Stimulated activated memory B cell treated with anti-CD40 and anti-IgM and Interleukin-4, amounts not matched to agents 10 μg/mL and 1 μg/mL and 100 μg/mL, for 72 hours (primary cell): Measurements from ENCODE around the gene ABCC3.
A peak's percentile ranks its signal among the peaks of the same experiment; 100 is the strongest.

ENCODE experiments used
- ATAC-seq: fragments of 150-1000 bp; cut with Tn5 transposase; 2 replicates; pipeline ENCODE4 v1.10.0; 2021
- H3K27ac Mint-ChIP-seq: one replicate; pipeline ENCODE4 v1.8.0; 2022; ENCODE audit warnings: mild to moderate bottlenecking, mixed read lengths
- H3K27me3 Mint-ChIP-seq: one replicate; pipeline ENCODE4 v1.8.0; 2022; ENCODE audit warnings: mixed read lengths
- H3K36me3 Mint-ChIP-seq: one replicate; pipeline ENCODE4 v1.8.0; 2022; ENCODE audit warnings: mixed read lengths
- H3K4me1 Mint-ChIP-seq: one replicate; pipeline ENCODE4 v1.8.0; 2022; ENCODE audit warnings: mixed read lengths
- H3K4me3 Mint-ChIP-seq: one replicate; pipeline ENCODE4 v1.8.0; 2022; ENCODE audit warnings: mild to moderate bottlenecking, moderate library complexity, mixed read lengths
- H3K9me3 Mint-ChIP-seq: one replicate; pipeline ENCODE4 v1.8.0; 2022; ENCODE audit warnings: mixed read lengths

The ABCC3 gene

DNA sequence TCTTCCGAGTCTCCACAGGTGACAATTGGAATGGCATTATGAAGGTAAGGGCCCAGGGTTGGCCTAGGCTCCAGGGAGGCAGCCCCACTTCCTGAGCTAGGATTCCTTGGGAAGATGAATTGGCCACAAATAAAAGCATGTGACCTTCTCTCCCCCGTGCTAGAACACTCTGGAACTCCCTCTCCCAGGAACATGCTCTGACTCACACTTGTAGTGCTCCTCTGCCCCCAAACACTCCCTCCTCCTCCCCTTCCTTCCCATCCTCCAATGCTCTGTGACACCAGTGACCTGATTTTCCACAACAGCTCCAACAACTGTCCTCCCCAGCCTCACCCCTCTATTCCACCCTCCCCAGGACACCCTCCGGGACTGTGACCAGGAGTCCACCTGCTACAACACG, 16.4 kb upstream of the ABCC3 start:
- Mint-ChIP-seq H3K36me3 (no peaks in the 10 kb centered on the region), H3K27ac (no peak overlapping the region), H3K9me3 (no peaks in the 10 kb centered on the region), H3K27me3 (peaks cover 56% of the 10 kb centered on the region), H3K4me3 (no peak overlapping the region), H3K4me1 (peaks cover 8% of the 10 kb centered on the region)
- no peak for ATAC-seq

DNA sequence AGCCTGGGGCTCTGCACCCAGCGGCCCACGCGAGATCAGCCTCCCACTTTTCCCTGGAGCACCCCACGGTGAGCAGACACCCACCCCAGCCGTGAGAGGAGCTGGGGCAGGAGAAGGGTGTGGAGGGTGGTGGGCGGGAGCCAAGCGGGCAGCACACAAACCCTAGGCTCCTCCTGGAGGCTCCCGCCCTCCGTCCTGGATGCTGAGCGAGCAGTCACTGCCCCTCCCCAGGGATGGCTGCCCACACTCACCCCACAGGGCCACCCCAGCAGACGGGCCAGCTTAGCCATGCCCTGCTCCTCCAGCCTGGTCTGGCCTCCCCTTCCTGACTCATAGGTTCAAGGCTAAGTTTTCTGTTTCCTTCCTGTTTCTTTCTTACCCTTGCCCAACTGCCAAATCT, 15.7 kb upstream of the ABCC3 start:
- H3K27me3 Mint-ChIP-seq, result peaks cover 55% of the 10 kb centered on the region
- no peak overlapping the region for H3K27ac Mint-ChIP-seq
- H3K36me3 Mint-ChIP-seq, result no peaks in the 10 kb centered on the region
- H3K9me3 Mint-ChIP-seq, result no peaks in the 10 kb centered on the region
- no peak overlapping the region for H3K4me3 Mint-ChIP-seq
- H3K4me1 Mint-ChIP-seq, result peaks cover 6% of the 10 kb centered on the region
- ATAC-seq, result no peak

DNA sequence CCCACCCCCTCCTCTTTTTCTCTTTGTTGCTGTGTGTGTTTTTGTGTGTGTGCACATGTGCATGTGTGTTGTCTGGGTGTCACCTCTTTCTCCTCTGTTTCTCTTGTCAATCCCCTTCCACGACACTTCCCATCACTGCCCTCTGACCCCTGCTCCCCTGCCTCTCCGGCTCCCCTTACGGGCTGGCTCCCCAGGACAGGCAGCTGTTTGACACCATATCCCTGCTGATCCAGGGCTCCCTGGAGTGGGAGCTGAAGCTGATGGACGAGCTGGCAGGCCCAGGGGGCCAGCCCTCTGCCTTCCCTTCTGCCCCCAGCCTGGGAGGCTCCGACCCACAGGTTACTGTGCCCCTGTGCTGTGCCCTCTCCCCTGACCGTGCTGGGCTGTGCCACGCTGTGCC, 15.2 kb upstream of the ABCC3 start:
- Mint-ChIP-seq H3K9me3 (no peaks in the 10 kb centered on the region), H3K36me3 (no peaks in the 10 kb centered on the region), H3K4me3 (no peak overlapping the region), H3K4me1 (peaks cover under 1% of the 10 kb centered on the region), H3K27ac (no peak overlapping the region), H3K27me3 (peaks cover 53% of the 10 kb centered on the region)
- no peak for ATAC-seq

DNA sequence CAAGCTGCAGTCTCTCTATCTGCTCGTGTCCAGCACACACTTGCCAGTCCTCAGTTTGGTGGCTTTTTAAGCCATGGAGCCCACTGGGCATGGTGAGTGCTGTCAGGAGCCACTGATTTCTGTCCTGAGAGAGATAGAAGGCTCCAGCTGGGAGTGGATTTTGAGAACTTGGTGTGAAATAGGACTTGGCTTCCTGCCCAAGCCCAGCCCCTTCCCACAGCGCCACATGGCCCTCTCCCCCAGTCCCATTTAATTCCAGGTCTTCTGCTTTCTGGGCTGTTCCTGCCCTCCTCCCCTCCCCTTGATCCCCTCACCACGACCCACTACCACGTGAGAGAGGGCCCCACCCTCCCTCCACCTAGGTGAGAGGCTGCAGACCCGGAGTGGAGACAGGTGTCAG, 14.4 kb upstream of the ABCC3 start:
- Mint-ChIP-seq H3K36me3 (no peaks in the 10 kb centered on the region), H3K4me3 (no peak overlapping the region), H3K4me1 (no peaks in the 10 kb centered on the region), H3K27ac (no peak overlapping the region), H3K27me3 (peaks cover 56% of the 10 kb centered on the region), H3K9me3 (no peaks in the 10 kb centered on the region)
- no peak for ATAC-seq

DNA sequence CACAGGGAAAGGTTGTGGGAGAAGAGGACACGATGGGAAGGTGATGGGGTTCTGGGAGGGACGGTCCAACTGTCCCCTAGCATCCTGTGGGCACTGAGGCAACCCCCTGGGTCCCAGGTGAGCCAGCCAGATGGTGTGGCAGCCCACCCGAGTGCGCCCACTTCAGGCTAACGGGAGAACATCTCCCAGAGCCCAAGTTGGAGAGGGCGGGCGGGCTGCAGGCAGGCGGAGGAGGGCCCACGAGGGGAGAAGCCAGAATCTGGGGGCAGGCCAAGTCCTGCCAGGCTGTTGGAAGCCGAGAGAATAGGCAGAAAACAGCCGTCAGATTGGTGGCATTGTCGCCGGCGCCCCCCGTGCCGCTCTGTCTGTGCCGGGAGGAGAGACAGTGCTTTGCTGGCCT, 13.8 kb upstream of the ABCC3 start:
- no peak for ATAC-seq
- Mint-ChIP-seq H3K27me3 (peaks cover 62% of the 10 kb centered on the region), H3K4me3 (no peak overlapping the region), H3K4me1 (no peaks in the 10 kb centered on the region), H3K9me3 (no peaks in the 10 kb centered on the region), H3K27ac (no peak overlapping the region), H3K36me3 (no peaks in the 10 kb centered on the region)

DNA sequence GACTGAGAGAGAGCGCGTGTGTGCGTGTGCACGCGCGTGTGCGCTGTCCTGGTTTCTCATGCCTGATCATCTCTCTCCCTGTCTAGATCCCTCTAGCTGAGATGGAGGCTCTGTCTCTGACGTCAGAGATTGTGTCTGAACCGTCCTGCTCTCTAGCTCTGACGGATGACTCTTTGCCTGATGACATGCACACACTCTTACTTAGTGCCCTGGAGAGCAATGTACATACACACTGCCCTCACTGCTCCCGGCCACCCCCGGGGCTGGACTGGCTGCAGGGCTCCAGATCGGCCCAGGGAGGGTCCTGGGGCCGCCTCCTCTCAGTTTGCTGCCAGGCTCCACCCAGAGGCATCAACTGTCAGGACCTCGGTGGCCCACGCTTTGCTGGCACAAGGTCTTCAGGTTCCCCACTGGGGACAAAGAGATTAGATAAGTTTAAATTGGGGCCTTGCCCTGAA, 13.1 kb upstream of the ABCC3 start:
- no peaks in the 10 kb centered on the region for H3K36me3 Mint-ChIP-seq
- no peaks in the 10 kb centered on the region for H3K4me1 Mint-ChIP-seq
- no peaks in the 10 kb centered on the region for H3K9me3 Mint-ChIP-seq
- peaks cover 64% of the 10 kb centered on the region for H3K27me3 Mint-ChIP-seq
- no peak overlapping the region for H3K27ac Mint-ChIP-seq
- no peak for ATAC-seq
- H3K4me3 Mint-ChIP-seq, result no peak overlapping the region

DNA sequence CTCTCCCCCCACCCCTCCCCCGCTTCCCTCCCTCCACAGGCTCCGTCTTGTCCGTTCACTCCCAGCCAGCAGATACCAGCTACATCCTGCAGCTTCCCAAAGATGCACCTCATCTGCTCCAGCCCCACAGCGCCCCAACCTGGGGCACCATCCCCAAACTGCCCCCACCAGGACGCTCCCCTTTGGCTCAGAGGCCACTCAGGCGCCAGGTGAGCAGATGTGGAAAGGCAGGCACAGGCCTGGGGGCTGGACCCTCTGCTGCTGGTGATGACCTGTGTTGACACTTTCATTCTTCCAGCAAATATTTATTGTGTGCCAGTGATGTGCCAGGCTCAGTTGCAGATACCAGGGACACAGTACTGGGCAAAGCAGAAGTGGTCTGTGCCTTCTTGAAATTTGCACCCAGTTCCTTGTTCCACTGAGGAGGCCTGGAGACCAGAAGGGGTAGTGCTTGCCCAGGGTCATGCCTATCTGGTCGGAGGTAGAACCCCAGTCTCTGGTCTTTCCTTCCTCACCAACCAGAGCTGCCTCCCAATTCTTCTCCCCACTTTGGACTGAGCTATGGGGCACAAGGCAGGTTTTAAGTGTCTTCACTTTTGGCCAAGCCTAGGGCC, 10.3 kb upstream of the ABCC3 start:
- H3K4me3 Mint-ChIP-seq, result no peak overlapping the region
- no peak overlapping the region for H3K27ac Mint-ChIP-seq
- no peaks in the 10 kb centered on the region for H3K36me3 Mint-ChIP-seq
- H3K27me3 Mint-ChIP-seq, result peaks cover 84% of the 10 kb centered on the region
- H3K9me3 Mint-ChIP-seq, result no peaks in the 10 kb centered on the region
- no peaks in the 10 kb centered on the region for H3K4me1 Mint-ChIP-seq
- no peak for ATAC-seq

DNA sequence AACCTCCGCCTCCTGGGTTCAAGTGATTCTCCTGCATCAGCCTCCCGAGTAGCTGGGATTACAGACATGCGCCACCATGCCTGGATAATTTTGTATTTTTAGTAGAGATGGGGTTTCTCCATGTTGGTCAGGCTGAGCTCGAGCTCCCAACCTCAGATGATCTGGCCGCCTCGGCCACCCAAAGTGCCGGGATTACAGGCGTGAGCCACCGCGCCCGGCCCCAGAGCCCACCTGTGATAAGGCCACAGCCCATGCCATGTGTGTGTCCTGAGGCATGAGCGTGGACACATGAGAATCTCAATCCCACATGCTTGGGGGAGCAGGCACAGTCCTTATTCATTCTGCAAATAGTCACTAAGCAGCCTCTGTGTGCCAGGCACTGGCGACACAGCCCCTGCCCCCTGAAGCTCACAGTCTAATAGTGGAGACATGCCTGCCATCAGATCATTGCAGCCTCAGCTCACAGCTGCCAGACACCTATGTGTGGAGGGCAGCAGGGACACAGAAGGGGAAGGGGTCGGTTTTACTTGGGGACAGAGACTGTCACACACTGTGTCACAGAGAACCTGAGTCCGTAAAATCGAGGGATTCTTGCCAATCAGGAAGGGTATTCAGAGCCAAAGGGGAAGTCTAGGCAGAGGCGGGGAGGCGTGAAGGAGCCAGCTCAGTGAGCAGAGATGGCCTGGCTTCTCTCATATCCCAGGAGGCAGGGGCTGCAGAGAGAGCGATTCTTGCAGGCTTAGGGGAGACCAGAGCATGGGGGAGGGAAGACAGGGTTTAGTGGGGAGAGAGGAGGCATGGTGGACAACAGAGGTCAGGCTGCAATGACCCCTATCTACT, 9.4 kb upstream of the ABCC3 start:
- no peak overlapping the region for H3K4me3 Mint-ChIP-seq
- peaks cover under 1% of the 10 kb centered on the region for H3K4me1 Mint-ChIP-seq
- ATAC-seq, result no peak
- no peak overlapping the region for H3K27ac Mint-ChIP-seq
- peaks cover 87% of the 10 kb centered on the region for H3K27me3 Mint-ChIP-seq
- H3K9me3 Mint-ChIP-seq, result no peaks in the 10 kb centered on the region
- H3K36me3 Mint-ChIP-seq, result no peaks in the 10 kb centered on the region

DNA sequence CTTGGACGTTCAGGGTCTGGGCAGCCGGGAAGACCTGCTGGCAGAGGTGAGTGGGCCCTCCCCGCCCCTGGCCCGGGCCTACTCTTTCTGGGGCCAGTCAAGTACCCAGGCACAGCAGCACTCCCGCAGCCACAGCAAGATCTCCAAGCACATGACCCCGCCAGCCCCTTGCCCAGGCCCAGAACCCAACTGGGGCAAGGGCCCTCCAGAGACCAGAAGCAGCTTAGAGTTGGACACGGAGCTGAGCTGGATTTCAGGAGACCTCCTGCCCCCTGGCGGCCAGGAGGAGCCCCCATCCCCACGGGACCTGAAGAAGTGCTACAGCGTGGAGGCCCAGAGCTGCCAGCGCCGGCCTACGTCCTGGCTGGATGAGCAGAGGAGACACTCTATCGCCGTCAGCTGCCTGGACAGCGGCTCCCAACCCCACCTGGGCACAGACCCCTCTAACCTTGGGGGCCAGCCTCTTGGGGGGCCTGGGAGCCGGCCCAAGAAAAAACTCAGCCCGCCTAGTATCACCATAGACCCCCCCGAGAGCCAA, 8.6 kb upstream of the ABCC3 start:
- ATAC-seq, result peak; percentile 73
- H3K27me3 Mint-ChIP-seq, result peaks cover 87% of the 10 kb centered on the region
- no peaks in the 10 kb centered on the region for H3K9me3 Mint-ChIP-seq
- H3K27ac Mint-ChIP-seq, result no peak overlapping the region
- no peaks in the 10 kb centered on the region for H3K36me3 Mint-ChIP-seq
- H3K4me1 Mint-ChIP-seq, result peaks cover 6% of the 10 kb centered on the region
- H3K4me3 Mint-ChIP-seq, result no peak overlapping the region

DNA sequence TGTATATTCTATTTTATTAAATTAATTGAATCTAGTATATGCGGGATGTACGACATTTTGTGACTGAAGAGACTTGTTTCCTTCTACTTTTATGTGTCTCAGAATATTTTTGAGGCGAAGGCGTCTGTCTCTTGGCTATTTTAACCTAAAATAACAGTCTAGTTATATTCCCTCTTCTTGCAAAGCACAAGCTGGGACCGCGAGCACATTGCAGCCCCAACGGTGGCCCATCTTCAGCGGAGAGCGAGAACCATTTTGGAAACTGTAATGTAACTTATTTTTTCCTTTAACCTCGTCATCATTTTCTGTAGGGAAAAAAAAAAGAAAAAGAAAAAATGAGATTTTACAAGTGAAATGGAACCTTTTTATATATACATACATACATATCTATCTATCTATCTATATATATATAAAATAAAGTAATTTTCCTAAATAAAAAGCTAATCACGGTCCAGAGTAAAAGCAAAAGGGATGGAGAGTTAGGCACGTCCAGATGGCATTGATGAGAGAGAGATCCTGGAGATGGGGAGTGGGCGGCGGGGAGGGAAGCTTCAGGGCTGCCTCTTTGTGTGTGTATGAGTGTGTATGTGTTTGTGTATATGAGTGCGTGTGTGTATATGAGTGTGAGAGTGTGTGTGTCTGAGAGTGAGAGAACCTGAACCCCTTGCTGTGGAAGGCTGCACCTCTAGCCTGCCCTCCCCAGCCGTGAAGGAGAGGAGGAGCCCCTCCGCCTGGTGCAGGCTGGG, 7.5 kb upstream of the ABCC3 start:
- Mint-ChIP-seq H3K27ac (no peak overlapping the region), H3K36me3 (no peaks in the 10 kb centered on the region), H3K4me3 (no peak overlapping the region), H3K27me3 (peaks cover 87% of the 10 kb centered on the region), H3K9me3 (no peaks in the 10 kb centered on the region), H3K4me1 (peaks cover 13% of the 10 kb centered on the region)
- no peak for ATAC-seq

DNA sequence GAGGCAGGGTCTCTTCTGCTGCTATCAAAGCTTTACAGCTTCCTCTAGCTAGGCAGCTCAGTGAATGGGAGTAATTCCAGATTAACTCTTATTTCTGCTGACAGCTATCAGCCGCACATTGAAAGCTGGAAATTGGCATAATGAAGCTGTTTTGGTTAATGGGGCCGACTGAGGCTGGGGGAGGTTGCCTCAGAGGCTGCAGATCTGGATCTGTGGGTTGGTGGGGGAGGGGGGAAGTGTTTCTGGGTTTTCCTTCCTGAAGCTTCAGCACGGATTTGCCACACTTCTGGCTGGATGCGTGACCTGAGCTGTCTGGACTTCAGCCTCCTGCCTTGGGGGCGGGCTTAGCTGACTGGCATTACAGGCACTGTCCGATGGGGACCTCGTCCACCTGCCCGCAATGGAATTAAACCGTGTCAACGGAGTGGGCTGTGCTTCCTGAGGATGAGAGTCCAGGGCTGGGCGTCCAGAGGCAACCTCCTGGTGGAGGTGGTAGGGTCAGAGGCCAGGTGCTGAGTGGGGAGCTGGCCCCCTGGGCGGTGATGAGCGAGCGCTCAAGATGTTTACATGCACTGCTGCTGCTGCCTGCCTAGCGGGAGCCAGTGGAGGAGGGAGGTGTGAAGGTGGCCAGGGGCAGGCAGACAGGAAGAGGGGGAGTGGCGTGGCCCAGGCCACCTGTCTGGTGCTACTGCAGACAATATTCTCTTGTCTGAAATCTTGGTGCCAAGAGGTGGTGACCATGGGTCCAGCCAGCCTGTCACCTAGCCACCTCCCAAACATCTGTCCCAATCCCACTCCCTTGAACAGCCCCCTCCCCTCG, 6.7 kb upstream of the ABCC3 start:
- peaks cover 88% of the 10 kb centered on the region for H3K27me3 Mint-ChIP-seq
- H3K4me1 Mint-ChIP-seq, result peaks cover 20% of the 10 kb centered on the region
- no peak for ATAC-seq
- H3K27ac Mint-ChIP-seq, result no peak overlapping the region
- no peaks in the 10 kb centered on the region for H3K9me3 Mint-ChIP-seq
- H3K4me3 Mint-ChIP-seq, result no peak overlapping the region
- H3K36me3 Mint-ChIP-seq, result no peaks in the 10 kb centered on the region

DNA sequence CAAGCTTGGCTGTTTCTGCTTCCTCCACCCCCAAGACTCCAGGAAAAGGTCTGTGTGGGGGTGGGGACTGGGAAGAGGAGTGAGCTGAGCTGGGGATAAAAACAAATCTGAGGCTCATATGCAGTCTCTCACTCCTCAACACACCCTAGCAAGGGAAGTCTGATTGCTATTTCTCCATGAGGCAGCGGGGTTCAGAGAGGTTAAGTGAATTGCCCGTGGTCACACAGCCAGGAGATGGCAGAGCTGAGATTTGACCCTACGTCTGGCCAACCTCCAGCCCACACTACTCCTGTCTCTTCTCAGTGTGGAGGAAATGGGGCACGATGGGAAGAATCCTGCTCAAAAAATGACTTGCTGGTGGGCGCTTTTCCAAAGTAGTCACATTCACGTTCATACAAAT, 4.8 kb upstream of the ABCC3 start:
- no peak for ATAC-seq
- peaks cover 21% of the 10 kb centered on the region for H3K4me1 Mint-ChIP-seq

DNA sequence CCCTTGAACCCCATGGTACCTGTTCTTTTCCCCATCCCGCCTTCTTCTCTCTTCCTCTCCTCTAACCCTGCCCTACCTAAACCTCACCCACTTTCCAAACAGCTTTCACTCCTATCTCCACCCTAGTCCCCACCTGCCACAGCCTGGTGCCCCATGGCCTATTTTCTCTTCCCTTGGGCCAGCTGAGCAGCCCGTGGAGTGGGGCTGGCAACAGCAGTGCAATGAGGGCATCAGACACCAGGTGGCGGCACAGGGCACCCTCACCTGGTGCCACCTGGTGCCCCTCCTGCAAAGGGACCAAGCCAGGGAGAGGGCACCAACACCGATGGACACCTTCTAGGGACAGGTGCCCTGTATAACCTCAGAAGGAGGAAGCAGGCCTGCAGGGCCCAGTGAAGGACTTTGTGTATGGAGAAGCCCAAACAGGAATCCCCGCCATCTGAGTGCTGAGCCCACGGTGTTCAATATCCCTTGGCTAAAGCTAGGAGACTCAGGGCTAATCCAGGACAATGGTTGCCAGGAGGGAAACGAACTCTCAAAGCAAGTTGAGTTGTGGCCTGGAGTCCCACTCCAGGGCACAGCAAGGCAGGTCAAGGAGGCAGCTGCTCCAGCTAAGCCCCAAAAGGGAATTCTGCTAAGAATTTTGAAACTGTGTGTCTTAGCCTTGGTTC, 4.0 kb upstream of the ABCC3 start:
- no peaks in the 10 kb centered on the region for H3K36me3 Mint-ChIP-seq
- ATAC-seq, result peak; percentile 49
- H3K4me1 Mint-ChIP-seq, result peaks cover 21% of the 10 kb centered on the region
- no peak overlapping the region for H3K4me3 Mint-ChIP-seq
- no peaks in the 10 kb centered on the region for H3K9me3 Mint-ChIP-seq
- H3K27me3 Mint-ChIP-seq, result peaks cover 88% of the 10 kb centered on the region
- H3K27ac Mint-ChIP-seq, result no peak overlapping the region

More for the DNA sequence above, 4.8 kb upstream of the ABCC3 start:
- no peak overlapping the region for H3K27ac Mint-ChIP-seq
- peaks cover 95% of the 10 kb centered on the region for H3K27me3 Mint-ChIP-seq
- no peaks in the 10 kb centered on the region for H3K9me3 Mint-ChIP-seq
- no peaks in the 10 kb centered on the region for H3K36me3 Mint-ChIP-seq
- no peak overlapping the region for H3K4me3 Mint-ChIP-seq

DNA sequence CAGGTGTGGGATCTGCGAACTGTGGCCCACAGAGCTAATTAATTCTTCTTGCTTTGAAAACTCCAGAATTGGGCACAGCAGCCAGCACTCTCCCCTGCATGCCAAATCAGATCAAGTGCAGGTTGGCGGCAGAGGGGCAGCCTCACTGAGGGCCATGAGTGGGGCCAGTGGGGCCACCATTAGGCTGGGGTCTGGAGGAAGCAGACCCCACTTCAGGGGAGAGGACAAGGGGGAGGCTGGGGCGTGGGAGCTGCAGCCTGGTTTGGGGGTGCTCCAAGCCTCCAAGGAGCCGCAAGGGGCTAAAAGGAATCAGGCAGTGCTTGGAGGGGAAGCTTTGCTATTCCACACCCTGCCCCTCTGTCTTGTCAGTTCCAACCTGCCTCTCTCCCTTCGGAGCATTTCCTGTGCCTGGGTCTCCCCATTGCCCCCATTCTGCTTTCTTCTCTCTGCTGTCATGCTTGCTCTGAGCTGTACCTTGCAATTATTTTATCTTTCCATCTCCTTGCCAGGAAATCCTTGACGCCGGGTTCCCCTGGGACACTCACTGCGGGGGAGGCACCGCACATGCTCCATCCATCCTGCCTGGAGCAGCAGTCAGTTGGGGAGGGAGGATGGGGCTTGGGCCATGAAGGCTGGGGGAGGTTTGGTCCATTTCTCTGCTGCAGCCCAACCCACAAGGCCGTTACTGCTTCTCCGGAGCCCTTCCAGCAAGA, 3.3 kb upstream of the ABCC3 start:
- peaks cover 88% of the 10 kb centered on the region for H3K27me3 Mint-ChIP-seq
- H3K9me3 Mint-ChIP-seq, result no peaks in the 10 kb centered on the region
- peaks cover 21% of the 10 kb centered on the region for H3K4me1 Mint-ChIP-seq
- ATAC-seq, result no peak
- H3K27ac Mint-ChIP-seq, result no peak overlapping the region
- no peaks in the 10 kb centered on the region for H3K36me3 Mint-ChIP-seq
- H3K4me3 Mint-ChIP-seq, result no peak overlapping the region
